ENCODE results near the gene ID3.

DNA sequence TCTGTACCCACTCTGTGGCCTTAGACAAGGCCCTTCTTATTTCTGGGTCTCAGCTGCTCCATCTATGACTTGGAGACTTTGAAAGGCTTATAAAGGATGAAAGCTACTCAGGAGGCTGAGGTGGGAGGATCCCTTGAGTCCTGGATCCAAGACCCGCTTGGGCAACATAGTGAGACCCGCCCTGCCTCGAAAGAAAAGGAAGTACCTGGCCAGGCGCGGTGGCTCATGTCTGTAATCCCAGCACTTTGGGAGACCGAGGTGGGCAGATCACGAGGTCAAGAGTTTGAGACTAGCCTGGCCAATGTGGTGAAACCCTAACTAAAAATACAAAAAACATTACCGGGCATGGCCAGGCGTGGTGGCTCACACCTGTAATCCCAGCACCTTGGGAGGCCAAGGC, 13.4 kb downstream of the ID3 start:
- TF ChIP-seq, protein P1, sequence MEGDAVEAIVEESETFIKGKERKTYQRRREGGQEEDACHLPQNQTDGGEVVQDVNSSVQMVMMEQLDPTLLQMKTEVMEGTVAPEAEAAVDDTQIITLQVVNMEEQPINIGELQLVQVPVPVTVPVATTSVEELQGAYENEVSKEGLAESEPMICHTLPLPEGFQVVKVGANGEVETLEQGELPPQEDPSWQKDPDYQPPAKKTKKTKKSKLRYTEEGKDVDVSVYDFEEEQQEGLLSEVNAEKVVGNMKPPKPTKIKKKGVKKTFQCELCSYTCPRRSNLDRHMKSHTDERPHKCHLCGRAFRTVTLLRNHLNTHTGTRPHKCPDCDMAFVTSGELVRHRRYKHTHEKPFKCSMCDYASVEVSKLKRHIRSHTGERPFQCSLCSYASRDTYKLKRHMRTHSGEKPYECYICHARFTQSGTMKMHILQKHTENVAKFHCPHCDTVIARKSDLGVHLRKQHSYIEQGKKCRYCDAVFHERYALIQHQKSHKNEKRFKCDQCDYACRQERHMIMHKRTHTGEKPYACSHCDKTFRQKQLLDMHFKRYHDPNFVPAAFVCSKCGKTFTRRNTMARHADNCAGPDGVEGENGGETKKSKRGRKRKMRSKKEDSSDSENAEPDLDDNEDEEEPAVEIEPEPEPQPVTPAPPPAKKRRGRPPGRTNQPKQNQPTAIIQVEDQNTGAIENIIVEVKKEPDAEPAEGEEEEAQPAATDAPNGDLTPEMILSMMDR (IDR thresholded peaks at IDR 0.05) = no peak
- no peak for TF ChIP-seq POLR2A (IDR thresholded peaks at IDR 0.05)
